Esophagus mucosa (tissue), 1 donor: ENCODE results near the gene SSNA1. TPM values are rescaled to one million over a fixed set of nuclear protein-coding genes. Genes with fewer than 3 reads are reported as not detected.
"Not testable (repeated sequence)": the region's sequence is repeated elsewhere in the genome, so short reads cannot be mapped to it uniquely, and the experiment has no call there.

ENCODE experiments used
- ATAC-seq: fragments of 200-7000 bp; cut with Tn5 transposase; one replicate; pipeline ENCODE4 v1.9.1; 2020
- total RNA-seq: library from RNA; stranded (reverse); gene quantifications from one replicate; pipeline ENCODE4 v1.2.4, GENCODE V29; 2023
- donor health status: DM: yes; HTN: yes; CAD: no.

Gene SSNA1
- total RNA-seq, 1 donor from 2014 or later, result 86.8 TPM

GRCh38 chr9:137234055-137234697 is 45.7 kb downstream of the SSNA1 start:
- ATAC-seq, result no peak

- no peak for ATAC-seq
Measured at GRCh38 chr9:137234758-137235423, 46.4 kb downstream of the SSNA1 start.

- no peak for ATAC-seq
Measured at GRCh38 chr9:137235424-137236237, 47.2 kb downstream of the SSNA1 start.

GRCh38 chr9:137236238-137236935 is 47.9 kb downstream of the SSNA1 start:
- ATAC-seq, result peak; percentile 42

GRCh38 chr9:137236936-137237421 is 48.5 kb downstream of the SSNA1 start:
- ATAC-seq, result no peak

- no peak for ATAC-seq
Measured at GRCh38 chr9:137237759-137238726, 49.6 kb downstream of the SSNA1 start.

GRCh38 chr9:137239541-137240200 is 51.2 kb downstream of the SSNA1 start:
- ATAC-seq, result not testable (repeated sequence)

Other genes with a start within 250 kb of the SSNA1 start
- gene FBXW5, start 243.9 kb upstream of the SSNA1 start, total RNA-seq, result 71.9 TPM
- not detected for gene C8G, start 243.4 kb upstream of the SSNA1 start, total RNA-seq
- 0.80 TPM for gene LCN12, start 236.4 kb upstream of the SSNA1 start, total RNA-seq
- gene PTGDS, start 211.2 kb upstream of the SSNA1 start, total RNA-seq, result 18.4 TPM
- 0.20 TPM for gene LCNL1, start 205.7 kb upstream of the SSNA1 start, total RNA-seq
- gene PAXX, start 196.3 kb upstream of the SSNA1 start, total RNA-seq, result 33.1 TPM
- 154 TPM for gene CLIC3, start 192.1 kb upstream of the SSNA1 start, total RNA-seq
- gene ABCA2, start 160.4 kb upstream of the SSNA1 start, total RNA-seq, result 2.0 TPM
- gene FUT7, start 156.6 kb upstream of the SSNA1 start, total RNA-seq, result 0.12 TPM
- 26.6 TPM for gene NPDC1, start 142.5 kb upstream of the SSNA1 start, total RNA-seq
- 2.9 TPM for gene ENTPD2, start 134.6 kb upstream of the SSNA1 start, total RNA-seq
- gene SAPCD2, start 118.1 kb upstream of the SSNA1 start, total RNA-seq, result 13.8 TPM
- 4.9 TPM for gene UAP1L1, start 111.2 kb upstream of the SSNA1 start, total RNA-seq
- 46.2 TPM for gene MAN1B1, start 101.7 kb upstream of the SSNA1 start, total RNA-seq
- gene DPP7, start 73.9 kb upstream of the SSNA1 start, total RNA-seq, result 75.3 TPM
- gene GRIN1, start 49.5 kb upstream of the SSNA1 start, total RNA-seq, result 0.12 TPM
- gene LRRC26, start 18.6 kb upstream of the SSNA1 start, total RNA-seq, result 1.6 TPM
- gene TMEM210, start 16.6 kb upstream of the SSNA1 start, total RNA-seq, result not detected
- 25.0 TPM for gene ANAPC2, start 116 bp upstream of the SSNA1 start, total RNA-seq
- 20.5 TPM for gene TPRN, start 12.1 kb downstream of the SSNA1 start, total RNA-seq
- 24.8 TPM for gene TMEM203, start 17.0 kb downstream of the SSNA1 start, total RNA-seq
- gene NDOR1, start 17.0 kb downstream of the SSNA1 start, total RNA-seq, result 8.6 TPM
- 11.2 TPM for gene RNF208, start 33.6 kb downstream of the SSNA1 start, total RNA-seq
- 156 TPM for gene CYSRT1, start 36.5 kb downstream of the SSNA1 start, total RNA-seq
- gene RNF224, start 38.8 kb downstream of the SSNA1 start, total RNA-seq, result 2.7 TPM
- 0.68 TPM for gene SLC34A3, start 42.2 kb downstream of the SSNA1 start, total RNA-seq
- 321 TPM for gene TUBB4B, start 52.6 kb downstream of the SSNA1 start, total RNA-seq
- not detected for gene STPG3, start 62.6 kb downstream of the SSNA1 start, total RNA-seq
- gene NELFB, start 66.7 kb downstream of the SSNA1 start, total RNA-seq, result 36.7 TPM
- 15.4 TPM for gene TOR4A, start 89.0 kb downstream of the SSNA1 start, total RNA-seq
- 20.4 TPM for gene NRARP, start 113.6 kb downstream of the SSNA1 start, total RNA-seq
- 8.1 TPM for gene EXD3, start 234.5 kb downstream of the SSNA1 start, total RNA-seq
- gene NOXA1, start 234.7 kb downstream of the SSNA1 start, total RNA-seq, result 5.5 TPM